ENCODE measurements around the gene HYCC1.
"Not testable (repeated sequence)": the region's sequence is repeated elsewhere in the genome, so short reads cannot be mapped to it uniquely, and the experiment has no call there.

The HYCC1 gene

DNA sequence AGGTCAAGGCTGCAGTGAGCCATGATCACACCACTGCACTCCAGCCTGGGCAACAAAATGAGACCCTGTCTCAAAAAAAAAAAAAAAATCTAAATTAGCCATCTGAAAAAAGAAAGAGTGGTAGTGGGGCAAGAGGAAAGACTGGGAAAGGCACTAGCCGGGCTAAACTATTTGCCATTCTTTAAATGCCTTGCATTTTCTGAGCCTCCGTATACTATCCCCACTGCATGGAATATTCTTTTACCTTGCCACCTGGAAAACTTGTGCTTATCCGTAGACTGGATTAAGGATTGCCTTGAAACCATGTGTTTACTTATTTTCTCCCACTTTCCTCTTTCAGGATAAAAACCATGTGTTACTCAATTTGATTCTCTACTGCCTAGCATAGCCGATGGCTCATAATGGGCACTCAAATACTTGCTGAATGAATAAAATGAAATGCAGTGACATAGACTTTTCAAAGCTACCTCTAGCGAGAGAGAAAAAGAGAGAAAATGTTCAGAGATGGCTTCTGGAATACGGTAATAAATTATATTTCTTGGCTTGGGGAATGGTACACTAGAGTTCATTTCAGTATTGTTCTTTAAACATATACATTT, 30.6 kb downstream of the HYCC1 start:
- no peak for DNase-seq

DNA sequence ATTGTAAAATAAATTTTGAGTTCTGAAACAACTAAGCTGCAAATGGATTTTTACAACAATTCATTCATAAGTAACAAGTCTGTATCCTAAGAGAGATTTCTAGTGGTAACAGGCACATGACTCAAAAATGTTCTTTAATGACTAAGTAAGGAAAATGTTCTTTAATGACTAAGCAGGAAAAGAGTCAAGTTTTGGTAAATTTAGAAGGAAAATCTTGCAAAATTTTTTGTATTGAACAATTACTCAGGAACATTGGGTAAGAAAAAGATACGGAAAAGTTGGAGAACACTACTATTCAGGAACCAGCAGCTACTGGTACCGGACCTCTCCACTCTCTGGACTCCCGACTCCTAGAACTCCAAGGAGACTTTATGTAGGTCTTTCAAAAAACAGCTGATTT, 33.5 kb downstream of the HYCC1 start:
- peak; percentile 78 for DNase-seq

DNA sequence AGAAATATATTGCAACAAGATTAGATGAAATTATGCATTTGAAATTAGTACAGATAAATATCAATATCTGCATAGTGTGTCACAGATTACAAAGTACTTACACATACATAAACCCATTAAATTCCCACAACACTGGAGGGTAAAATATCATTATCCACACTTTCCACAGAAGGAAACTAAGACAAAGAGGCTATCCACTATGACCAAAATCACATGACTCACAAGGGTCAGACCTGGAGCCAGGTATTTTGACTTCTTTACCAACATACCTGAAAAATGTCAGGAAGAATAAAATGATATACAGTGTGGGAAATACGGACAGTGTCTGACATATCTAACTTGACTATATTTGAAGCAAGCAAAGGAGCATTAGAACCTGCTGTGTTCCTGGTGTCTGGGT, 34.1 kb downstream of the HYCC1 start:
- no peak for DNase-seq

DNA sequence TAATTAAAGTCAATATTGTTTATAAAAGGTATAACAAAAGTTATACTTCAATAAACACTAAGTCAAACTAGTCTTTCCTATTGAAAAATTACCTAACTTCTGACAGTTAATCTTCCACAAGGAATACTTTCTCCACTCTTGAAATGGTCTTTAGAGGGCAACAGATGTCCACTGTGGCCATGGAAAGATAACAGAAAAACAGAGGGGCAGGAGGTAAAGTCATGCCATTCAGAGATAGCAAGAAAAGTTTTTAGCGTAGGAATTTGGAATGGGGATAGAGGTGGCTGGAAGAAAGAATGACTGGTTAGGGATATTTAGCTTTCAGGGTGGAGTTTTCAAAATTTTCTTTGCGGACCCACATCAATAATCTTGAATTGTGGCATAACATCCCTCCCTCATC, 34.7 kb downstream of the HYCC1 start:
- no peak for DNase-seq

DNA sequence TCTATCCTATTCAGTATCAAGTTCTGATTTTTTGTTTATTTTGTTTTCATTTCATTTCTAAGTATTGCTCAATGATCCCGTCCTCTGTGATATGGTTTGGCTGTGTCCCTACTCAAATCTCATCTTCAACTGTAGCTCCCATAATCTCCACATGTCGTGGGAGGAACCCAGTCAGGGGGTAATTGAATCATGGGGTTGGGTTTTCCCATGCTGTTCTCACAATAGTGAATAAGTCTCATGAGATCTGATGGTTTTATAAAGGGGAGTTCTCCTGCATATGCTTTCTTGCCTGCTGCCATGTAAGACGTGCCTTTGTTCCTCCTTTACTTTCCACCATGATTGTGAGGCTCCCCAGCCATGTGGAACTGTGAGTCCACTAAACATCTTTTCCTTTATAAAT, 39.3 kb downstream of the HYCC1 start:
- DNase-seq = not testable (repeated sequence)

DNA sequence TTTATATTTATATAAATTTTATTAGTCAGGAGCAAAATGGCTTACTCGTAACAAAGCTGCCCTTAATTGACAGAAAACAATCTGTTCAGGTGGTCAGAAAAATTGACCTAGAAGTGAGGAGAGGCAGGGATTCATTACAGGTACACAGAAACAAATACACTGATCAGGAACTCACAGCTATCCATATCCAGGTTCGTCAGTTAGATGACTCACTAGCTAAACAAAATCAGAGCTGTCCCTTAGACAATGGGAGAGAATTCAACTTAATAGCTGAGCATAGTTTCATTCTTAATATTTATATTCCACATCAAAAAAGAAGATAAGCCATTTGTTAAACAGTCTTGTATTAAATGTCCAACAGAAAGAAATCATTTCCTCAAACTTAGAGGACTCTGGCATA, 41.7 kb downstream of the HYCC1 start:
- no peak for DNase-seq

DNA sequence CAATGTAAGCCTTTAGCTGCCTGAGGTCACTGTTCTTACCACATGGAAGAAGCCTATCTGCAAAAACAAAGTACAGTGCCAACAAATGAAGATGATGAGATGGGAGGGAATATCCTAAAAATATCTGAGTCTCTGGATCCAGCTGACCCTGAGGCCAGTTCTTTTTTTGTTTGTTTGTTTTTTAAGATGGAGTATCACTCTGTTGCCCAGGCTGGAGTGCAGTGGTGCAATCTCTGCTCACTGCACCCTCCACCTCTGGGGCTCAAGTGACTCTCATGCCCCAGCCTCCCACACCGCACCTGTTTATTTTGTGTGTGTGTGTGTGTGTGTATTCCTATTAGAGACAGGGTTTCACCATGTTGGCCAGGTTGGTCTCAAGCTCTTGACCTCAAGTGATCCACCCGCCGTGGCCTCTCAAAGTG, 44.9 kb downstream of the HYCC1 start:
- no peak for DNase-seq

Data from fibroblast of skin of back (primary cell).